GM21786 (cell line): Measurements from ENCODE around the gene DHX8.

Experiments
- ATAC-seq: cut with Tn5 transposase; IDR thresholded peaks from one replicate; pipeline ENCODE4 v1.9.1; 2021; ENCODE audit not compliant: unreplicated experiment

The DHX8 gene

DNA sequence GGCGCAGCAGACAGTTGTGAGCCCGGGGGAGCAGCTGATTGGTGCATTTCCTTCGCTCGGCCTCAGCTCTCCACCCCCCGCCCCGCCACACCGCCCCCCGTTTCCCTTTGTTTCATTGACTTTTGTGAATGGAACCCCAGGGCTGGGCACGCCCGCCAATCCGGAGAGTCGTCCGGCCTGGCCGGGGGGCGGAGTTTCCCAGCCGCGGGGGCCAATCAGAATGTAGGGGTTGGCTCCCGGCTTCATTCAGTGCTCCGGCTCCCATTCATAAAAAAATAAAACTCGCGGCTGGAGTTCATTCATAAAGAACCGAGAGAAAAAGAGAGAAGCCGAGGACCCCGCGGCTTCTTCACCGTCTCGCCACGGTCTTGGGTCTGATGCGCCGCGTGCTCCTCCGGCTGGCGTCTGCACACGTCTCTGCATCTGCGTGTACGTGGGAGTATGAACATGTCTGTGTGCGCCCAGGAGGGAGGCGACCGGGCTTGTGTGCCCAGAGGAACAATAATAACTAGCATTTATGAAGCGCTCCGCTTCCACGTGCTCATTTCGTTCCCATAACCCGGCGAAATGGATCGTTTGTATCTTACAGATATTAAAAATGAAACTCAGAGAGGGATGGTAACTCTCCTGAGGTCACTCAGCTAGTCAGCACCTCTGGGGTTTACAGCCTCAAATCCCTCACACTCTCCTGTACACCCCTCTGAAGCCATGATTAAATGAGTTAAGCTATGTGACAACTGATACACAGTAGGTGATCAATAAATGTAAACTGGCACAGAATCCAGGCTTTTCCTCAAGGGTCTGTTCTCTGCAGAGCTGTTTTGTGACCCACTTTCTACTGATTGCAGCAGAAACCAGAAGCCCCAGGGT lies 62.8 kb downstream of the DHX8 start, which contains the start of gene ETV4:
ETV4 (minus strand) TSS at position 22 of the 870 bp plus-strand sequence. CDS start 723 bp downstream, outside the sequence.
- peak; percentile 76 for ATAC-seq

DNA sequence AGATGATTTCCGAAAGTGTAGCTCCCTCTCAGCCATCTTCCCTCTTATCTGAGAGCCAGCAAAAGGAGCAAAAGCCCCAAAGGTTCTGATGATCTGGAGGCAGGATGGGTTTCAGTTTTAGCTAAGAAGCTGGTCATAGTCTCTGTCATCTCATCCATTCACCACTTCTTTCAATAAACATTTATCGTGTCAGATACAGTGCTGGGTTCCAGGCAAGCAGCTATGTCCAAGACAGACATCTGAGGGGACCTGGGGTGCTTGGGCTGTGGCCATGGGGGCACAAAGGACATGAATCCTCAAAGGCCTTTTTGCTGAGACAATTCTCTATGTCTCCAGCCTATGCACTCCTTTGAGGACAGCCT lies 63.4 kb downstream of the DHX8 start:
- no peak for ATAC-seq

DNA sequence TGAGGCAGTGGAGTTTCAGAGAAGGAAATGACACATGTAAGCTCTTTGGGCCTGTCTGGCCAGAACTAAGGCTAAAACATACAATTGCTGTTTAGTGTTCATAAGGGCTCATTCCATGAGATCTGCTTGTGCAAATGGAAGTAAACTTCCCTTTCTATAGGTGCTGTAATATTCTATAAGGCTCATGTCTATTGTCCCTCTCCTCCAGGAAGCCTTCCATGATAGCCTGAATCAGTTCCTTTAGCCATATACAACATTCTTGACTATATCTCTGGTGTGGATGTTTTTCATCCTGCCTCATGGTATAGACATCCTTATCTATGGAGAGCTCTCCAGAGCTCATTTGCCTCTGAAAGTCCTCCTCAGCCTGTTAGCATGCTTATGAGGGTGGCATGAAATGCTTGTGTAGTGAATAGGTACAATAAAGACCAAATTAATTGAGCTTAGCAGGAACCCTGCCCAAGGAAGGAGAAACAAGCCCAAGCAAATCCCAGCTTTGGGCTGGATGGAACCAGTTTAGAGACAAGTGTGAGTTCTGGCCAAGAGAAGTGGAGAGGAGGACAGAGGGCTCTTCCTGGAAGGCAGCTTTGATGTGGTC lies 64.0 kb downstream of the DHX8 start:
- ATAC-seq = no peak

DNA sequence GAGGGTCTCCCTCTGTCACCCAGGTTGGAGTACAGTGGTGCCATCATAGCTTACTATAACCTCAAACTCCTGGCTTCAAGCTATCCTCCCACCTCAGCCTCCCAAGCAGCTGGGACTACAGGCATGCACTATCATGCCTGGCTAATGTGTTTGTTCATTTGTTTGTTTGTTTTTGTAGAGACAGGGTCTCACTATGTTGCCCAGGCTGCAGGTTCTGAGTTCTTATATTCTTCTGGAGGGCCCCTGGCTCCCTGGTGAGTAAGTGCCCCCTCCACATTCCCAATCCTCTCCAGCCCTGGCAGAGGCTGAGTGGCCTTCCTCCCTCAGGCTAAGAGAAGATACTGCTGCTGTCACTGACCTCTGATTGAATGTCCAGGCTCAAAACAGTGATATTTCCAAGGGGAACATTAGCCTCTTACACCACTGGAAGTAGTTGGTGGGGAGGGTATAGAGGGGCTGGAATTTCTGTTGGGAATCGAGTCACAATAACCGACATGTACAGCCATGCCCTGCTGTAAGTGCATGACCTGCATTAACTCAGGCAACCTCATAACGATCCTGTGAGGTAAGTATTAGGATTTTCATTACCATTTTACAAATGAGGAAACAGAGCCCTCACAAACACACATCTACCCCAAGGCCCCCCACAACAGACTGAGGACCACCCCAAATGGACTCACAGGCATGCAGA lies 65.1 kb downstream of the DHX8 start:
- ATAC-seq = no peak

DNA sequence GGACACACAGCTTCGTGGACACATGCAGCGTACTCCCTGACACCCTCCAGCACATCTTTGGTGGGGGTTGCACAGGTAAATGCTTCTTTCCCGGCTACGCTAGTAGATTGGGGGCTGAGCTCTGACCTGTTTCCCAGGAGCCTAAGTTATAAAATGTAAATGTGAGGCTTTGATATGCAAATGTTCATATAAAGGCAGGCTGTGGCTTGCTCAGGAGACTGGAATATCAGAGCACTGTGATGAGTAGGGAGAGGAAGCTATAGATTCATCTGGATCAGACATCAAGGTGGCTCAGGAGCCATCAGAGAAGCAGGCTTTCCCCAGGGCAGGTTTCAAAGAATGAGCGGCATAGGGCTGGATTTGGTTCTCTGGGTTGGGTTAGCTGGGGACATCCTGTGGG lies 65.7 kb downstream of the DHX8 start:
- ATAC-seq = no peak

DNA sequence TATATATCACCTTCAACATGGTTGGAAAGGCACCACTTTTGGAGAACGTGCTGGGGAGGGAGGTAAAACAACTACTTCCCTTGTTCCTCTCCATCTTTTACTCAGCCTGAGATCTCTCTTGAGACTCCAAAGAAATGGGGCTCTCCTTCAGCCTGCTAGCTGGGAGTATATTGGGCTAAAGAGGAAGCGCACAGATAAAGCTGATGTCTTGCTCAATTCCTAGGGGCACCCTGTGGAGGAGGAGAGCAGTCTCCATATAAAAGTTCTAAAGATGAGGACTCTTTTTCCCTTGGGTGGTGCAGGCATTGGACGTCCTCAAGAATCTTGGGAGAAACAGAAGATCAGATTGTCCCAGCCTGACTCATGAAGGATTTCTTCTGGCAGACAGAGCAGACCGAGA lies 67.0 kb downstream of the DHX8 start:
- ATAC-seq = no peak

DNA sequence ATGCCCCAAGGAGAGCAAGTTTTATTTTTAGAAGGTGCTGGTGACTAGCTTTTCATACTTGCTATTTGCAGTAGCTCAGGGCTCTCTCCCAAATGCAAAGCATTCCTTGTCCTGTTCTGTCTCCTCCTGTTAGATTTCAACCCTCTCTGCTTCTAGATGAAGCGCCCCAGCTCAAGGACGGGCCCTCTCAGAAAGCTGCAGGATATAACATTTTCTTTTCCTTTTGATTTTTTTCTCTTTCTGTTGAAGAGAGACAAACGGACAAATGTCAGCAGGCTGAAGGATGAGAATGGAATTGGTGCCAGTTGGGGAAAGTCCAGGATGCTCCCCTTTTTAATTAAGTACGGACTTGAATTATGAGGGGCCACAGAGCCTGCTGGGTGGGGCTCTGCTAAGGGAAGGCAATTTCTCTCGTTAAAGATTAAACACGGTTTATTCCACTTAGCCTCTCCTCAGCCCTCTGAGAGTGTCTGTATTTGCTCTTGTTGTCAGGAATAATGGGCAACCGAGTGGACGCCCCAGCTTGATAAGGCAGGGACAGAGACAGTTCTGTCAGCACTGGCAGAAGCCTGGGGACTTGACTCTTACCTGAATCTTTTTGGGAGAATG lies 68.6 kb downstream of the DHX8 start:
- ATAC-seq = no peak

DNA sequence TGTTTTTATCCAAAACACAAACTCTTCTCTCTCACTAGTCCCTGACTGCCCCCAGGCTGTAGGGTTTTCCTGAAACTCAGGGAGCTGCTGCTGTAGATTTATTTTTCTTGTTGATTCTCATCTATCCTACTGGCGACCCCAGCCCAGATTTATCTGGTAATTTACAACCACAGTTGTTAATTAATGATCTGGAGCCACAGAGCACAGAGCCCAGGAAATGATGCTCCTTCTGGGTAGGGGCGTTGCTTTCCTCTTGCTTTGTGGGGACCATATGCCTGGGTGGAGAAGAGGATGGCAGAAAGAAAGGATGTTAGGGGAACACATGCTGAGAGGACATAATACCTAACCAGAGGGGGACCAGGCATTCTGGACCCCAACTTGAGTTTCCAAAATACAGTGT lies 69.8 kb downstream of the DHX8 start:
- ATAC-seq = no peak

DNA sequence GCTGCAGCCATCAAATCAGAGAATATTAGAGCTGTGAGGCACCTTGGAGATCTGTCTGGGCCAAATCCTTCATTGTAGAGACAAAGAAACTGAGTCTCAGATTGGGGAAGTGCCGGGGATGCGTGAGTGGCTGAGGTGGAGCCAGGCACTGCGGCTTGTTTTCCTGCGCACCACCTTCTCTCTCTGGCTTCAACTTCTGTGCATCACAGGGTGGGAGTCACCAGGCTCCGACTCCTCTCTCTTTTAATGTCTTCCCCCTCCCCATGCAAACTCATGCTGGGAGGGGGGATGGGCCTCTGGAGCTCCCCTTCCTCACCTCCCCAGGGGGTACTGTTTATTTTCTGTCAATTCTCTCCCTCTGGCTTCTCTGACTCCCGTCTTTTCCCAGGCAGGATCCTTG lies 71.1 kb downstream of the DHX8 start:
- no peak for ATAC-seq

DNA sequence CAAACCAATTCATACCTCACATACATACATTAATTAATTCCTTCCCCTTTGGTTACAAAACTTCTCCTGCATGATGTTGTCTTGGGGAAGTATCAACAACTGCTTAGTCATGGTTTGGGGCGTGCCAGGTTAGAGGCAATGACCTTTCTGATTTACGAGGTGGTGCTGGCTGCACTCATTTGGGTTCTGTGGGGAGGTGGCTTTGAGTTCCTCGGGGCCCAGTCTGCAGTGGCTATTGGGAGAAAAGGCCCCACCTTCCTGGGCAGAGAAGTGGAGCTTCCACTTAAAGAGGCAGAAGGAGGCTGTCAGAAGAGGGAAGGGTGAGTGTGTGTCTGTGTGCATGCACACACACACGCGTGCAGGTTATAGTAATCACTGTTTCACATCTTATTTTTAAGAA lies 72.5 kb downstream of the DHX8 start:
- ATAC-seq = no peak

DNA sequence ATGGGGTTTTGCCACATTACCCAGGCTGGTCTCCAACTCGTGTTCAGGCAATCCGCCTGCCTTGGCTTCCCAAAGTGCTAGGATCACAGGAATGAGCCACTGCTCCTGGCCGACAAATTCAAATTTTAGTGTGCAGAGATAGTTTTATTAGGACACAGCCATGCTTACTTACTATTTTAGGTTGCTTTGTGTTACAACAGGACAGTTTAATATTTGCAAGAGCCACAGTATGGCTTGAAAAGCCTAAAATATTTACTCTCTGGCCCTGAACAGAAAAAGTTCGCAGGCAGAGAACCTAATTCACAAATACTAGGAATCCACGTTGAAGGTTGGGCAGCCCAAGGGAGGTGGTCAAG lies 75.0 kb downstream of the DHX8 start:
- ATAC-seq = no peak

DNA sequence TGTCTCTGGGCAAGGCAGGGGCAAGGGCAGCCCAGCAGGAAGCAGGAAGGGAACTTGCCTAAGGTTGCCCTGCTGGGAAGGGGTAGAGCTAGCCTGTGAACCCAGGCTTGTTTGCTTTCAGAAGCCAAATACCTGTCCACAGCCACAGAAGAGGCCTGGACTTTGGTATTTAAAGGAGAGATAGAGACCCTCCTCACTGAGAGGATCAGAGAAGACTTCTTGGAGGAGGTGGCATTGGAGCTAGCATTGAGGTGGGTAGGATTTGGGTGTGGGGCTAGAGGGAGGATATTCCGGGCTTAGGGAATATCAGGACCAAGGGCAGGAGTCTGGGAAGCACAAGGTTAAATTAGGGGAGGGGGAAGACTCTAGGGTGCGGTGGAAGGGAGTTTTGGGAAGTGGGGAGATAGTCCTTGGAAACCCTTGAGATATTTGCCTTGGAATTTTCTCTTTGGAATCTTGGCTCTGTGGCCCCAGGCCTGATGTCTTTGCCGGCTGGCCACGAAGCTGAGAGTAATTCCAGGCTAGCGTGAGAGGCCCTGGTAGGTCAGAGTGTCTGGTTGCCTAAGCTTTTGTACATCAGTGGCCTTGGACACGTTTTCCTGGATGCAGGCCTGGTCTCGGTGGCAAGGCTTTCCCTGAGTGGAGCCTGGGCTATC lies 75.5 kb downstream of the DHX8 start:
- no peak for ATAC-seq

DNA sequence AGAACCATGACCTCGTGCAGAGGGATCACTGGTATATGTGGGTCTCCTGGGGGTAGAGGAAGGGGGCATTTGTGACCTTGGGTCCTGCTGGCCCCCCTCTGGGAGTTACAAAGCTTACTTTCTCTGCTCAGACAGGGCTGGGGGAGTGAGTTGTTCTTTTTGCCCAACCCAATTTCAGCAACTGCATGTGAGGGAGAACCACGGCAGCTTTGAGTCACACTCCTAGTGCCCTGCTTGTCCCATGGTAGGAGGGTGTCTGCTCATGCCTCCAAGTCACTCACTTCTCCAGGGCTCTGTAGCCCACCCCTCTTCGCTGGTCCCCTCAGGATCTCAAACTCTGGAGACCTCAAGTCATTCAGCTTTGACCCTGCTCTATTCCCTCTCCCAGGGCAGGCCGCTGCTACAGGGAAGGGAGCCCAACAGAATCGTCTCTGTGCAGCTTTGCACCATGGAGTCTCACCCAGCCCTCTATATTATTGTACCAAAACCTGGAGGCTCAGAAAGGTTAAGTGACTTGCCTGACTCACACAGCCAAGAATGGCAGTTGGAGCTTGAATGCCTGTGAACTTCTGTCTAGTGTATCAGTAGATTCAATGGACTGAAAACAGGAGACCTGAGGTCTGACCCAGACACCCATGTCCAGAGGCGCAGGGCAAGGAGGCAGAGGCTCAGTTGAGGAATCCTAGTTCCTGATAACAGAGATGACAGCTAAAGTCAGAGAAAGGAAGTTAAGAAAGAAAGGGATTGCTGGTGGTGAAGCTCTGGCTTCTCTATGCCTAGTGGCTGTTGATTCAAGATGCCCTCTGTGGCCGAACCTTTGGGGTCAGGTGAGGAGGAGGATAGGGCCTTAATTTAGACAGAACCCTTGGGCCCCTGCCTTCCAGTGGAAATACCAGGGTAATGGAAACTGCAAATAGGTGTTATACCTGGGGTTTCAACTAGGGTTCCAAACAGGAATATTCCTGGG lies 77.0 kb downstream of the DHX8 start:
- no peak for ATAC-seq

DNA sequence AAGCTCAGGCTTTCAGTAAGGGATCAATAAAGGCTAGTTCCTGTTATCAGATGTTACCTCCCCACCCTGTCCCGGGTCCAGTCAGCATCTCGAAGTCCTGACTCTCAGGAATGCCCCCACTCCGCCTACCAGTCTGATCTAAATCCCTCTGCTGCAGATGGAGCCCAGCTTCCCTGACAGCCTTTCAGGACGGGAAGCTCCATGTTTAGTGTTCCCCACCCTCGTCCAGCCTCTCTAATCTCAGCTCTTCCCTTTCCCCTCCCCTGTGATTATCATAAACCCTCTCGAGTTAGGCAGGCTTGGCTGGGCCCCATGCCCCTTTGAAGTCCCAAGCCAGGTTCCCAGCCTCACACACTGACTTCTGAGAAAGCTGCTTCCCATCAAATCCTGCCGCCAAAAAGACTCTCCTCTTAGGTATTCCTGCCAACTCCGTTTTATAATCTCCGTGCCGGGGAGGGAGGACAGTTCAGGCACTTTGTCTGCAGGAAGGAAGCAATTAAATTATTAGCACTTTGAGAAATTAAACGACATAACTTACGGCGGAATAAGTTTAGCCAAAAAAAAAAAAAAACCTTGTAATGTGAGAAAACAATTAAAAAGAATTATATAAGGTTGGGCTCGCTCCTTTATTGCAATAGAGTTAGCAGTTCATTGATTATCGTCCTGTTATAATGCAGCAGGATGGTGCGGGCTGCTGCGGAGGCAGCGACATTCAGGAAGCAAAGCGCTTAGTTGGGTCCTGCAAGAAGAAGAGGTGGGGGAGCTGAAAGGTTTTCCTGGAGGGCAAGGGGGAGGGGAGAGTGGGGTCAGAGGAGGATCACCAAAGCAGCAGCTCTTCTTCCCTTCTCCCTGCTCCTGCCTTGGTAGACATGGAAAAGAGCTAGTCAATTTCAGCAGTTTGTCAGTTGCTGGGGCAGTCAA lies 79.2 kb downstream of the DHX8 start:
- ATAC-seq = no peak

DNA sequence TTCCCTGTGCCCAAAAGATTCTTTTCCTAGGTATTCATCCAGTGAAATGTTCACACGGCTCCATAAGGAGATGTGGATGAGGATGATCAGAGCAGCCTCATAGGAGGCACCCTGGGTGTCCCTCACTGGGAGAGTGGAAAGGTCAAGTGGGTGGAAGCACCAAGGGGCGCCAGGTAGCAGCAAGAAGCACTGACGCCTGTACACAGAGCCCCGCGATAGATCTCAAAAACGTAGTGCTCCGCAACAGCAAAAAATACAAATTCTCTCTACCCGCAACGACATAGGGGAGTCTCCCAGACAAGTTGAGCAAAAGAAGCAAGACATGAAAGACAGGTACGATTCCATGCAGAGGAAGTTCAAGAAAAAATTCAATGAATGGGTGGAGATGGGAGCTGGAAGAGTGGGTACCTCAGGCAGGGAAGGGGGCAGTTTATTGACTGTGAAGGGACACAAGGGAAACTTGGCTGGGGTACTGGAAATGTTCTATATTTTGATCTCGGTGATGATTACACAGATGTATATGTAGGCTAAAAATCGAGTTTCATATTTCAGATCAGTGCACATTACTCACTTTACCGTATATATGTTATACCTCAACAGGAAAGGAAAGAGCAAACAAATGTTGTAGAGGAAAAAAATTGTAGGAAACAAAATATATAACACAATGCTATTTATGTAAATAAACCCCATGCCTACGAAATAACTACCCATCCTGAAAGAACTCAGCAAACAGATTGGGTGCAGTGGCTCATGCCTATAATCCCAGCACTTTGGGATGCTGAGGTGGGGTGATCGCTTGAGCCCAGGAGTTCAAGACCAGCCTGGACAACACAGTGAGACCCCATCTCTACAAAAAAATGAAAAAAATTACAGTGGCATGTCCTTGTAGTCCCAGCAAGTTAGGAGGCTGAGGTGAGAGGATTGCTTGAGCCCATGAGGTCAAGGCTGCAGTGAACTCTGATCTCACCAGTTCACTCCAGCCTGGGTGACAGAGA lies 80.1 kb downstream of the DHX8 start:
- no peak for ATAC-seq

DNA sequence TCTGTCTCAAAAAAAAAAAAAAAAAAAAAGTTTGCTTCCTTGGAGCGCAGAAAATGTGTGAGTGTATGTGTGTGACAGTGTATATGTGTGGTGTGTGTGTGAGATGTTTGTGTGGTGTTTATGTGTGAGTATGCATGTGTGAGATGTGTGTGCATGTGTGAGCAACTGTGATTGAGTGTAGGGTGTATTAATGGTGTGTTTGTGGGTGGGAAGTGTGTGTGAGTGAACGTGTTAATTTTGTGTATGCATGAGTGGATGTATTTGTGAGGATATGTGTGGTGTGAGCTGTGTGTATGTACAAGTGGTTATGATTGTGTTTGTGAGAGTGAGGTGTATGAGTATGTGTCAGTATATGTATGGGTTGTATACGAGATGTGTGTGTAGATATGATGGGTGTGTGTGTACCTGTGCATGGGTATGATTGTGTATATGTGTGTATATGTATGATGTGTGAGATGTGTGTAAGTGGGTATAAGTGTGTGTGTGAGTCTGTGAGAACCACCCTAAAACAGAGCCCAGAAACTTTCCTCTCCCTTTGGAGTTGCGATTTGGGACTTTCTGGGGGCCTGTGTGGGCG lies 84.8 kb downstream of the DHX8 start:
- no peak for ATAC-seq

DNA sequence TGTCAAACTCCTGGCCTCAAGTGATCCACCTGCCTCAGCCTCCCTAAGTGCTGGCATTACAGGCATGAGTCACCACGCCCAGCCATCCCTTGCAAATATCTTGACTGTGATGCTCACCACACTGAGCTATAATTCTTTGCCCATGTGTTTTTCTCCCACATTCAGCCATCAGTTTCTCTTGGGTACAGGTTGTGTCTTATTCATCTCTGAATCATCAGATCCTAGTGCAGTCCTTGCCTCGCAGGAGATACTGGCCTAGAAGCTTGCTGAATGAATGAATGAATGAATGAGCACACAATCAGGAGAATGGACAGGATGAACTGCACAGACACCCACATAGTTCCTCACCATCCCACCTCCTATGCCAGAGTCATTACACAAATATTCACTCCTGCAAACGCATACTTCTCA lies 86.7 kb downstream of the DHX8 start:
- no peak for ATAC-seq
